ENCODE measurements around the gene TPD52L1. TPM values are rescaled to one million over a fixed set of nuclear protein-coding genes. Genes with fewer than 3 reads are reported as not detected.

The TPD52L1 gene
- total and polyA plus RNA-seq, 10 of the 15 experiments (the other 5 are each of a cell fraction or from before 2014, with no cell fraction given), result 0.03 to 2.6 (median 0.16) TPM; not detected in 3

- H4K20me1 ChIP-seq (ENCODE audit: control insufficient read depth, insufficient read depth), result no peaks in the 10 kb centered on the region
- H3K27me3 ChIP-seq (replicated peaks in 1 of 2; ENCODE audit: control insufficient read depth in 2 of 2, insufficient read depth in 2 of 2, low read length in 1 of 2), result no peaks in the 10 kb centered on the region
- H3K4me2 ChIP-seq (ENCODE audit: control insufficient read depth, insufficient read depth), result no peak overlapping the region
- no peaks in the 10 kb centered on the region for H3K79me2 ChIP-seq (ENCODE audit: control insufficient read depth, insufficient read depth, low read length)
- POLR2A ChIA-PET, result no interaction called here
- H3K4me1 ChIP-seq (ENCODE audit: control insufficient read depth, insufficient read depth, low read length), result no peaks in the 10 kb centered on the region
- WGBS (ENCODE audit: insufficient coverage, insufficient replicate concordance, low lambda C conversion rate, missing lambda C conversion rate), result 94% methylated on average over 8 of the region's 8 CpGs
- H3K36me3 ChIP-seq (ENCODE audit: control insufficient read depth in 2 of 2, insufficient read depth in 2 of 2, low read length in 1 of 2), result peaks cover 7 to 13% of the 10 kb centered on the region in 2 experiments; a peak in 3 of 4 replicates
- H3K4me3 ChIP-seq, result no peak overlapping the region
- H2AFZ ChIP-seq (ENCODE audit: control insufficient read depth, low read depth, low read length), result no peak overlapping the region
- no peak for DNase-seq (ENCODE audit: low read depth, low spot score)
- H3K27ac ChIP-seq (ENCODE audit: control insufficient read depth, insufficient read depth), result no peak overlapping the region
- SMC1A ChIA-PET (ENCODE audit: uncharacterized antibody, unreplicated experiment), result interaction anchor here (0.9 to 1.3 kb wide), 2 partner anchors 9 to 28 kb away, joined by 3 read pairs; no protein-coding TSS in a partner anchor
- H3K9ac ChIP-seq (ENCODE audit: control insufficient read depth, insufficient read depth, low read length), result no peak overlapping the region
- in situ Hi-C loops (cut with MboI) (no loop called here), intact Hi-C loops (cut with micrococcal nuclease; ENCODE audit: unreplicated experiment) (no loop called here)
- BruUV-seq (replicated peaks), result no TSS peak
- H3K9me3 ChIP-seq (replicated peaks; ENCODE audit: control insufficient read depth, insufficient read depth, low read length), result no peaks in the 10 kb centered on the region
- TF ChIP-seq CBX5 (IDR thresholded peaks at IDR 0.05; ENCODE audit: low read depth), result no peak
- CTCF ChIA-PET, result no interaction called here
- RAD21 ChIA-PET (ENCODE audit: unreplicated experiment), result no interaction called here
- FAIRE-seq, result no peak
- no peak for ATAC-seq
Observed at GRCh38 chr6:125273251-125273650, 119.7 kb downstream of the TPD52L1 start.

DNA sequence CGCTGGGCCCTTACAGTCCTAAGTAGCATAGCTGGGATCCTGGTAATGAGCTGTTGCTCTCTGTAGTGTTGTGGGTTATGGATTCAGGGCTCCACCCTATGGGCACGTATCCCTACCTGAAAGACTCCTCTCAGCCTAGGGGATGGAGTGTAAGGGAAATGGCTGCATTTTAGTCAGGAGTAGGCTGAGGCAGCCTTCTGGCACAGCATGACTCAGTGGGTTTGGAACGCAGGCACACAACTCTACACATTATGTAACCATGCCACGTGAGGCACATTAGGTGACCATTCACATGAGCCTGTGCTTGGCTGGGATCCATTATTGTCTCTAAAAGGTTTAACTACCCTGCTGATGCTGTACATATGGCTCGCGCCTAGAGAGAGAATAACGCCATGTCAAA lies 120.4 kb downstream of the TPD52L1 start:
- FAIRE-seq (no peak), ATAC-seq (no peak), DNase-seq (ENCODE audit: low read depth, low spot score) (no peak)
- in situ Hi-C loops (cut with MboI) (no loop called here), intact Hi-C loops (cut with micrococcal nuclease; ENCODE audit: unreplicated experiment) (no loop called here)
- Histone ChIP-seq H3K9ac (ENCODE audit: control insufficient read depth, insufficient read depth, low read length) (no peak overlapping the region), H3K27me3 (replicated peaks in 1 of 2; ENCODE audit: control insufficient read depth in 2 of 2, insufficient read depth in 2 of 2, low read length in 1 of 2) (no peaks in the 10 kb centered on the region), H3K79me2 (ENCODE audit: control insufficient read depth, insufficient read depth, low read length) (no peaks in the 10 kb centered on the region), H3K4me2 (ENCODE audit: control insufficient read depth, insufficient read depth) (no peak overlapping the region), H3K4me1 (ENCODE audit: control insufficient read depth, insufficient read depth, low read length) (no peaks in the 10 kb centered on the region), H2AFZ (ENCODE audit: control insufficient read depth, low read depth, low read length) (no peak overlapping the region), H3K4me3 (no peak overlapping the region), H4K20me1 (ENCODE audit: control insufficient read depth, insufficient read depth) (no peaks in the 10 kb centered on the region), H3K36me3 (ENCODE audit: control insufficient read depth in 2 of 2, insufficient read depth in 2 of 2, low read length in 1 of 2) (peaks cover 7 to 13% of the 10 kb centered on the region in 2 experiments; a peak in 3 of 4 replicates), H3K9me3 (replicated peaks; ENCODE audit: control insufficient read depth, insufficient read depth, low read length) (no peaks in the 10 kb centered on the region), H3K27ac (ENCODE audit: control insufficient read depth, insufficient read depth) (no peak overlapping the region)
- WGBS (ENCODE audit: insufficient coverage, insufficient replicate concordance, low lambda C conversion rate, missing lambda C conversion rate), result over 99% methylated on average over 7 of the region's 7 CpGs
- RAD21 ChIA-PET (ENCODE audit: unreplicated experiment), result no interaction called here
- POLR2A ChIA-PET, result no interaction called here
- CTCF ChIA-PET, result no interaction called here
- SMC1A ChIA-PET (ENCODE audit: uncharacterized antibody, unreplicated experiment), result no interaction called here
- no TSS peak for BruUV-seq (replicated peaks)
- TF ChIP-seq TCF3 (IDR thresholded peaks at IDR 0.05; ENCODE audit: borderline replicate concordance, insufficient read depth, low read depth, low read length) (no peak), JUNB (IDR thresholded peaks at IDR 0.05) (no peak), DPF2 (IDR thresholded peaks at IDR 0.05) (no peak), IRF4 (IDR thresholded peaks at IDR 0.05; ENCODE audit: low read depth, low read length) (no peak), CHD1 (IDR thresholded peaks at IDR 0.05; ENCODE audit: low read depth, low read length) (no peak), ZBTB40 (IDR thresholded peaks at IDR 0.05; ENCODE audit: borderline replicate concordance) (no peak)
- TF ChIP-seq, protein P1, sequence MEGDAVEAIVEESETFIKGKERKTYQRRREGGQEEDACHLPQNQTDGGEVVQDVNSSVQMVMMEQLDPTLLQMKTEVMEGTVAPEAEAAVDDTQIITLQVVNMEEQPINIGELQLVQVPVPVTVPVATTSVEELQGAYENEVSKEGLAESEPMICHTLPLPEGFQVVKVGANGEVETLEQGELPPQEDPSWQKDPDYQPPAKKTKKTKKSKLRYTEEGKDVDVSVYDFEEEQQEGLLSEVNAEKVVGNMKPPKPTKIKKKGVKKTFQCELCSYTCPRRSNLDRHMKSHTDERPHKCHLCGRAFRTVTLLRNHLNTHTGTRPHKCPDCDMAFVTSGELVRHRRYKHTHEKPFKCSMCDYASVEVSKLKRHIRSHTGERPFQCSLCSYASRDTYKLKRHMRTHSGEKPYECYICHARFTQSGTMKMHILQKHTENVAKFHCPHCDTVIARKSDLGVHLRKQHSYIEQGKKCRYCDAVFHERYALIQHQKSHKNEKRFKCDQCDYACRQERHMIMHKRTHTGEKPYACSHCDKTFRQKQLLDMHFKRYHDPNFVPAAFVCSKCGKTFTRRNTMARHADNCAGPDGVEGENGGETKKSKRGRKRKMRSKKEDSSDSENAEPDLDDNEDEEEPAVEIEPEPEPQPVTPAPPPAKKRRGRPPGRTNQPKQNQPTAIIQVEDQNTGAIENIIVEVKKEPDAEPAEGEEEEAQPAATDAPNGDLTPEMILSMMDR (IDR thresholded peaks at IDR 0.05 in 2 of 3, conservative IDR thresholded peaks at IDR 0.05 in 1 of 3; ENCODE audit: control insufficient read depth in 2 of 3, extremely low read depth in 1 of 3, insufficient read depth in 1 of 3, low read depth in 3 of 3, low read length in 3 of 3), result no peak
- TF ChIP-seq, protein P2, sequence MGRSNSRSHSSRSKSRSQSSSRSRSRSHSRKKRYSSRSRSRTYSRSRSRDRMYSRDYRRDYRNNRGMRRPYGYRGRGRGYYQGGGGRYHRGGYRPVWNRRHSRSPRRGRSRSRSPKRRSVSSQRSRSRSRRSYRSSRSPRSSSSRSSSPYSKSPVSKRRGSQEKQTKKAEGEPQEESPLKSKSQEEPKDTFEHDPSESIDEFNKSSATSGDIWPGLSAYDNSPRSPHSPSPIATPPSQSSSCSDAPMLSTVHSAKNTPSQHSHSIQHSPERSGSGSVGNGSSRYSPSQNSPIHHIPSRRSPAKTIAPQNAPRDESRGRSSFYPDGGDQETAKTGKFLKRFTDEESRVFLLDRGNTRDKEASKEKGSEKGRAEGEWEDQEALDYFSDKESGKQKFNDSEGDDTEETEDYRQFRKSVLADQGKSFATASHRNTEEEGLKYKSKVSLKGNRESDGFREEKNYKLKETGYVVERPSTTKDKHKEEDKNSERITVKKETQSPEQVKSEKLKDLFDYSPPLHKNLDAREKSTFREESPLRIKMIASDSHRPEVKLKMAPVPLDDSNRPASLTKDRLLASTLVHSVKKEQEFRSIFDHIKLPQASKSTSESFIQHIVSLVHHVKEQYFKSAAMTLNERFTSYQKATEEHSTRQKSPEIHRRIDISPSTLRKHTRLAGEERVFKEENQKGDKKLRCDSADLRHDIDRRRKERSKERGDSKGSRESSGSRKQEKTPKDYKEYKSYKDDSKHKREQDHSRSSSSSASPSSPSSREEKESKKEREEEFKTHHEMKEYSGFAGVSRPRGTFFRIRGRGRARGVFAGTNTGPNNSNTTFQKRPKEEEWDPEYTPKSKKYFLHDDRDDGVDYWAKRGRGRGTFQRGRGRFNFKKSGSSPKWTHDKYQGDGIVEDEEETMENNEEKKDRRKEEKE (IDR thresholded peaks at IDR 0.05), result no peak

Measured in GM12878 (cell line).